ENCODE data around the gene PPP2R1A.
"Not testable (repeated sequence)": the region's sequence is repeated elsewhere in the genome, so short reads cannot be mapped to it uniquely, and the experiment has no call there.

Gene PPP2R1A

DNA sequence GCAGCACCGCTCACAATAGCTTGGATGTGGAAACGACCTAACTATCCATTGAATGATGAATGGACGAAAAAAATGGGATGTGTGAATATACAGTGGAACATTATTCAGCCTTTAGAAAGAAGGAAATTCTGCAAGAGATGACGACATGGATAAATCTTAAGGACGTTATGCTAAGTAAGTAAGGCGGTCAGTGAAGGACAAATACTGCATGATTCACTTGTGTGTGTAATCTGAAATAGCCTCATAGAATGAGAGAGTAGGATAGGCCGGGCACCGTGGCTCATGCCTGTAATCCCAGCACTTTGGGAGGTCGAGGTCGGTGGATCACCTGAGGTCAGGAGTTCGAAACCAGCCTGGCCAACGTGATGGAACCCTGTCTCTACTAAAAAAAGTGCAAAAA is 54.2 kb downstream of the PPP2R1A start:
- no peak for DNase-seq (ENCODE audit: low read depth in 2 of 2)

DNA sequence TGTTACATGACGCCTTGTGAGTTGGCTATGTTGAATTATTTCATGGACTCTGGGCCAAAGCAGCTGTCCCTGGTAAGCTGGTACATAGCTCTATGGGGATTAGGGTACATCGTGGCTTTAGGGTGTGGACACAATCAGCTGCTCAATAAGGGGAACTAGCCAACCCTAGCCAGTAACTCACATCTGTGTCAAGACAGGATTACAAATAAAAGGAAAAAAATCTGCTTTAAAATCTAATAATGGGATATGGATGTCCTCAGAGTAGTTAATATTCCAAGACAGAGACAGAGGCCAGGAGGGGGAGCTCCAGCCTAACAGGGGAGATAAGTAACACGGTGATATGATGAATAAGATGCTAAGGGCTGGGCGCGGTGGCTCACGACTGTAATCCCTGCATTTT is 58.4 kb downstream of the PPP2R1A start:
- DNase-seq (ENCODE audit: low read depth in 2 of 2), result no peak

DNA sequence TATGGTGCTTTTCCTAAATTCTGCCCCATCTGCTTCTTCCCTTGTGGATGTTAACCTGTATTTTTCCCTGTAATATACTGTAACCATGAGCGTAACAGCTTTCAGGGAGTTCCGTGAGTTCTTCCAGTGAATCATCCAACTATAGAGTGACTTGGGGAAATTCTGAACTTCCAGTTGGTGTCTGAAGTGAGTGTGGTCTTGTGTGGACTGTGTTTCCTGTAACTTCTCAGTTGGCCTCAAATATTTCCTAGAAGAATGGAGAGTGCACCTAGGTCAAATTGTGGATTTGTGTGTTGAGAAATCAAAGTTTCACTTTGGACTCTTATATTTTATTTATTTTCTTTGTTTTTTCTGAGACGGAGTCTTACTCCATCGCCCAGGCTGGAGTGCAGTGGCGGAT is 68.6 kb downstream of the PPP2R1A start:
- no peak for DNase-seq (ENCODE audit: low read depth in 2 of 2)

DNA sequence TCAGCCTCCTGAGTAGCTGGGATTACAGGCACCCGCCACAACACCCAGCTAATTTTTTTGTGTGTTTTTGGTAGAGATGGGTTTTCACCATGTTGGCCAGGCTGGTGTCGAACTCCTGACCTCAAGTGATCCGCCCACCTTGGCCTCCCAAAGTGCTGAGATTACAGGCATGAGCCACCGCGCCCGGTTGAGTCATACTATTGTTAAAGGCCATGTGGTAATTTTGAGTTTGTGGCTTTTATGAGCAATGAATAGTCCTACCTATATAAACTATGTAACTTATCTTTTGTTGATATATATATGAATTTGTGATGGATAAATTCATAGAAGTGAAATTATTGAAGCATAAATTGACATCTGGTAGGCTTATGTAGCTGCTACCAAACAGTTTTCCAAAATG is 75.7 kb downstream of the PPP2R1A start:
- DNase-seq (ENCODE audit: low read depth in 2 of 2), result not testable (repeated sequence)

DNA sequence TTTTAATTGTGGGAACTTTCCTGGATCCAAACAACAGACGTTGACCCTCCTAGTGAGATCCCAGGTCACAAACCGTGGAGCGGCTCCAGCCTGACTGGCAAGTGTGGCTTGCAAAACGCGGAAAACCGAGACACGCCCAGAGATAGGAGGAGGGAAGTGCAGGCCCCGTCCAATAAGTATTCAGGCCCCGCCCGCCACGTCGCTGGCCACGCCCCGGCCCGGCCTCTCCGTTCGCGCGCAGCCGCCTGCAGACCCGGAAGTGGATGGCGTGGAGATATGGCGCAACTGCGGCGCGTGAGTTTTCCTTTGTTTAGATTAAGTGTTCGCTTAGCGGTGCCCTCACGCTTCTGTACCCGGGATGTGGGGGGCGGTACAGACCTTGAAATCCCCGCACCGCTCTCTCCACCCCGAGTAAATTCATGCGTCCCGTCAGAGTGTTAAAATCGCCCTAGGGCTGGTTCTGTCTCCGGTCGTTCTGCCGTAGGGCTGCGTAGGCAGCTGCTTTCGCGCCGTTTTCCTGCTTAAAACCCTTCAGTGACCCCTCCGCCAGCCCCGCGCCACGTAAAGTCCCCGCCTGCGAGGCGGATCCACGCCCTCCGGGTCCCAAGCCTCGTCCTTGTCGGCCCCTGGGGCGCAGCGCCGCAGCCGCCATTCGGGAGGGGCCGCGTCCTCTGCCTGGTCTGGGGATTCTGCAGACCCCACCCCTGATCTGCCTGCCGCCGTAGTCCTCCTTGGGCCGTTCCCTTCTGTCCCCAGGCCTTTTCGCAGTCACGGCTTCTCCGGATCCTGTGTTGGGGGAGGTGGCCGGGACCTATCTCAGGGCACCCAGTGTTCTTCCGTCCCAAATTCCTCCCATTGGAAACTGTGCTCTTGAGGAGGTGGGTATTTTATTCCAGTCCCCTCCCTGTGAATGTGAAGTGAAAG is 79.7 kb downstream of the PPP2R1A start, which contains the start of gene ZNF766:
TSS of gene ZNF766 (plus strand) at position 250 of the 924 bp plus-strand sequence. CDS start at position 277, 27 bp downstream.
- peak; percentile 88 to 89 for DNase-seq (ENCODE audit: low read depth in 2 of 2)

DNA sequence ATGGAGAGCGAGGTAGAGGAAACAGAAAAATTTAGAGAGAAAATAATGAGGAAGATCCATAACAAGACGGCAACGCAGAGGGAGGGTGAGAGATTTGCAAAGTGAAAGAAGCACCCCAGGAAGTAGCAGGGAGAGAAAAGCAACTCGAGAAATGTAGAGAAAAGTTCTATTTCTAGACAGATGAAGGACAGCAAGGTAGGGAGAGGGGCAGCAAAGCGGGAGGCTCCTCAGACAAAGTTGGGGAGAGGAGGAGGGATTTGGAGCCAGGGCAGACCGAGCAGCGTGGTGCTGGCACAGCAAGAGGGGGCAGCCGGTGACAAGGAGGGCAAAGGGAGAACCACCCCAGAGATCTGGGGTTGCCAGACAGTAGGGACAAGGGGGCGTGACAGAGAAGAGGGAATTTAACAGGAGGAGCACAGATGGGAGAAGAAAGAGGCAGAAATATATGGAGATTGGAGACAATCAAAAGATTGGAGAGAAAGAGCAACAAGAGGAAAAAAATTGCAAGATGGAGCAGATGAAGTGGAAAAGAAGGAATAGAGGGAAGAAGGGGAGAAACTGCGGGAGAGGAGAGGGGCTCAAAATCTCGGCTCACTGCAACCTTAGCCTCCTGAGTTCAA is 80.5 kb downstream of the PPP2R1A start:
- DNase-seq (ENCODE audit: low read depth in 2 of 2), result peak in 1 of 2 experiments; percentile 1

DNA sequence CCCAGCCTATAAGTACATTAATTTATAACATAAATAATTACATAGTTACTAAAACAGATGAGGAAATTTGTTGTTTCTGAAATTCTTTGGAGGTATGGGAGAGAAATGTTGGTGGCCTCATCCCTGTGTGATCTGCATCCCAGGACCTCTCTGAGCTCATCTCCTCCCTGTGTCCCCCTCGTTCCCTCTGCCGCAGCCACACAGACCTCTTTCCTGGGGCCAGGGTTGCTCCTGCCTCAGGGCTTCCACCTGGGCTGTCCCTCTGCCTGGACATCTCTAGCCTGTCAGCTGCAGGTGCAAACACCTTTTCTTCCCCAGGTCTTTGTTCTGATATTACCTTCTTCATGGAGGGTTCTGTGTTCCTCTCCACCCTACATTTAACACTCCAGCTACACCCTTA is 83.4 kb downstream of the PPP2R1A start:
- no peak for DNase-seq (ENCODE audit: low read depth in 2 of 2)

DNA sequence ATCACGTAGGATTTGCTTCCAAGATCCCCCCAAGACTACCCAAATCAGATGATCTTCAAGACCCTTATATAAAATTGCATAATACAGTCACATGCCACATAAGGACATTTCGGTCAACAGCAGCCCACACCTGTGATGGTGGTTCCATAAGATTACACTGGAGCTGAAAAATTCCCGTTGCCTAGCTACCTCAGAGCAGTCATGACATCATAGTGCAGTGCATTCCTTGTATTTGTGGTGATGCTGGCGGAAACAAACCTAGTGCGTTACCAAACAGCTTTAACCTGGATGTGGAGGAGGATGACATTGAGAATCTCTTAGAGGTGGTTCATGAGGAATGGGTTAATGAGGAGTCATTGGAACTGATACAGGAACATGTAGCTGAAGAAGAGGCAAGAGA is 84.3 kb downstream of the PPP2R1A start:
- DNase-seq (ENCODE audit: low read depth in 2 of 2), result no peak

DNA sequence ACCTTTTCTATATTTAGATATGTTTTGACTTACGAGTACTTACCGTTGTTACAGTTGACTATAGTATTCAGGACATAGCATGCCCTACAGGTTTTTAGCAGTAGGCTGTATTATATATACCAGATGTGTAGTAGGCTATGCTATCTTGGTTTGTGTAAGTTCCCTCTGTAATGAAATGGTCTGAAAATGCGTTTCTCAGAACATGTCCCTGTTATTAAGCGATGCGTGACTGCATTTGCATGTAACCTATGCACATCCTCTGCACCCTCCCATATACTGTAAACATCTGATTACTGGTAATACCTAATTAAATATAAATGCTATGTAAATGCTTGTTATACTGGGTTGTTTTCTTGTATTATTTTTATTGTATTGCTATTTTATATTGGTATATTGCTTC is 86.1 kb downstream of the PPP2R1A start:
- DNase-seq (ENCODE audit: low read depth in 2 of 2), result no peak

DNA sequence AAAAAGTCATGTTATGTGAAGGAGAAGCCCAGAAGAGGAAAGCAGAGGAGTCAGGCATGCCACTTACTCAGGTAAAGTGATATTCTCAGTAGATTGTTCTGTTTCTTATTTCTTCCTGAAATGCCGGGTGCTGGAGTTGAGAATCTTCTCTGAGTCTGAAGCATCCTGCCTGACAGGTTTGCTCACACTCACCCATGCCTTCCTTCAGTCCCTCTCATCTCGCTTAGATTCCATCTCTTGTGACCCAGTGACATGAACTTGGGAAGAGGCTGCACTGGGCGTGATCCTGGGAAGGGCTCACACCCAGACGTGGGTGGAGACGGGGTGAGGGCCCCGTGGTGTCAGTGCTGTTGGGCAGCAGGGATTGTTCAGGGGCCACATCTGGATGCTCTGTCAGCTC is 87.6 kb downstream of the PPP2R1A start:
- no peak for DNase-seq (ENCODE audit: low read depth in 2 of 2)

Data from fibroblast of skin of left quadriceps (primary cell).